Activated naive CD4-positive, alpha-beta T cell (primary cell): Measurements from ENCODE around the gene ITK.

ENCODE experiments used
- DNase-seq, 4 experiments: peaks; one replicate each; lab custom pipeline; 2025; lab: John Stamatoyannopoulos, UW

Gene ITK

DNA sequence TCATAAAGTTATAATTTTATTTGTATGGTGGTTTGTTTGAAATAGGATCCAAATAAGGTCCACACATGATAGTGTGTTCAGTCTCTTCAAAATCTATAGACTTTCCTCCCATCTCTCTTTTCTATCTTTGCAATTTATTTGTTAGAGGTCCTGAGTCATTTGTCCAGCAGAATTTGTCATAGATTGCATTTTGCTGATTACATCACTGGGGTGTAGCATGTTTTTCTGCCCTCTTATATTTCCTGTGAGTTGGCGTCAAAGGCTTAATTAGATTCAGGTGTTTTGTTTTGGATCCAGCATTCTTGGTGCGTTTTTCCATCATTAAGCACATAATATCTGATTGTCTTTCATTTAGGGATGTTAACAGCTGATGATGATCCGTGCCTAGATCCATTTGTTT, 100.3 kb downstream of the ITK start:
- no peak for DNase-seq

DNA sequence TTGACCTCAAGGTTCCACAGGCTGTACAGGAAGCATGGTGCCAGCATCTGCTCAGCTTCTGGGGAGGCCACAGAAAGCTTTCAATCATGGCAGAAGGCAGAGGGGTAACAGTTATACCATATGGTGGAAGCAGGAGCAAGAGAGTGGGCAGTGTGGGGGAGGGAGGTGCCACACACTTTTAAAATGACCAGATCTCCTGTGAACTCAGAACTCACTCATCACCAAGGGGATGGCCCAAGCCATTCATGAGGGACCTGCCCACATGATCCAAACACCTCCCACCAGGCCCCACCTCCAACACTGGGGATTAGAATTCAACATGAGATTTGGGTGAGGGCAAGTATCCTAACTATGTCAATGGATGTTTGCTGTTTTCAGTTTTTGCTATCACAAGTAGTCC, 101.5 kb downstream of the ITK start:
- no peak for DNase-seq

DNA sequence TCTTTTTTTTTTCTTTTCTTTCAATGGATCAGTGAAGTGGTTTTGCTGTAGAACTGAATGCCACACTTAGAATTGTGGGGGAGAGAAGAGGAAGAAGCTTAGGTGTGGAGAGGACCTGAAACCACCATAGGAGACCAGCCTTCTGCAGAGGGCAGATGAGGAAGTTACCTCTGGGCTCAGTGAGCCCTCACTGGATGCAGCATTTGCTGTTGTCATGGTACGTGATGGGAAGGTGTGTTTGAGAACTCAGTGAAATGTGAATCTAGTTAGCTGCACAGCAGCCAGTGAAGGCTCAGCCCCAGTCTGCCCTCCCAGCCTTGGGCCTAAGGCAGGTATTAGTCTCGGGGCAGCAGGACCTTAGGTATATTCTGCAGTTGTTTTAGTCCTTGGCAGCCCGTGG, 102.8 kb downstream of the ITK start:
- DNase-seq = no peak

DNA sequence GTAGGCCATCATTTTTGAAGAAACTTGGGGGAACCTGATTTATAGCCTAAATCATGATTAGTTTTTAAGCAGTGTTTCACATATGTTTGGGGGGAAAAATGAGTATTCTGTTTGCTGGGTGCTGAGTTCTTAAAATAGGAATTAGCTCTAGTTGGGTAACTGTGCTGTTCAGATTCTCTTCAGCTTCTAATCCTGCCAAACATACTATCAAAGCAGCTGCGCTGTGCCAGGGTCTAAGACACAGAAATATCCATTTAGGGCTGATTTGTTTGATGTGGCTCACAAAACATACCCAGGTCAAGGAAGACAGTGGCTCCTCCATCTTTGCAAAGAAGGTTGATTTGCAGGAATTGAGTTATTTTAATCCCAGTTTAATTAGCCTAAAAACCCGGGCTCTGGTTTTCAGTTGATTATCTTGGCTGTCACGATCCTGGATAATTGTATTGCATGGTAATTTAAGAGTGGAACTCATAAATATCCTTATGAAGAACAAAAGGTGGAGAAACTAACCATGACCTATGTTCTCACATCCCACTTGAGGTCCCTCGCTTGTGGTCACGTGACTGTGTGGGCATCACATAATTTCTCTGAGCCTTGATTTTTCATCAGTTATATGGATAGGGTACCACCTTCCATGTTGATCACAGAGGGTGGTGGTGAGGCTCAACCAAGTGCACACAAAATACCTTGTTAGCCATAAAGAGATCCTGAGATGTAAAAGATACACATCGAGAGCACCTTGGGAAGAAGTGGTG, 104.0 kb downstream of the ITK start:
- no peak for DNase-seq

DNA sequence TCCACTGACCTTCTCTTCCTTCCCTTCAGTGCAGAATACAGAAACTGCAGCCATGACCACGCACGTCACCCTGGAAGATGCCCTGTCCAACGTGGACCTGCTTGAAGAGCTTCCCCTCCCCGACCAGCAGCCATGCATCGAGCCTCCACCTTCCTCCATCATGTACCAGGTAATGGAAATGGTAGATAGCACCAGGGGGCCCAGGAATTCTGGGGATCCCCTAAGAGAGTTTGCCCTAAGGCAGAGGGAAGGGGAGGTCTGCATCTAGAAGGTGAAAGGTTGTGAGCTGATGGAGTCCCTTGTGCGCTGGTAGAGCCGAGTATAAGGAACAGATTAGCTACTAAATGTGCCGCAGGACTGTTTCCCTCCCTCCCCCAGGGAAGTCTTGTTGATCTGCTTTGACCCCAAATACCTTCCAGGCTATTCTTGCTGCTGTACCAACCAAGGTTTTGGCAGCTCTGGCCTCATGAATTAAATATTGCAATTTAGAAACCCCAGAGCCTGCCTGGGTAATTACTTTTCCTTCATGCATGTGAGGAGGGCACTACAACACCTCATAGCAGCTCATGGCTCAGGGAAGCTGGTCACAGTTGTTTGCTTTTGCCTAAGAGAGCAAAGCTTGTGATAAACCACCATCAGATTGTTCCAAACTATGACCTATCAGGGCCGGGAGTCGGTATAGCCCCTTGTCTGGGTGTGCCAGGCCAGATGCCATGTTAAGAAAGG, 104.8 kb downstream of the ITK start:
- no peak for DNase-seq

DNA sequence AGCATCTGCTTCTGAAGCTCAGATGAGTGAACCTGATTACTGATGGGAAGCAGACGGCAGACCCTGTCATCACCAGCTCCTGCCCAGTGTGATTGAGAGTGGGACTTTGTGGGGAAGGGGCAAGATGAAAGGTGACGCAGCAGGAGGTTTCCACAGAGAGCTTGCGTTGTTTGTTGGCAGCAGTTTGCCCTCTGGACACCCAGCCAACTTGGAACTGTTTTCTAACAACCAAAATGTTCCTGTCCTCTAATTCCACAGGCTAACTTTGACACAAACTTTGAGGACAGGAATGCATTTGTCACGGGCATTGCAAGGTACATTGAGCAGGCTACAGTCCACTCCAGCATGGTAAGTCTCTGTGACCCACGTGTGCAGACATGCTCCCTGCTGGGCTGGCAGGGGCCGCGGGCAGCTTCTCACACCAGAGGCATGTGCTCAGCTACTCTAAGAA, 106.1 kb downstream of the ITK start:
- DNase-seq = no peak

DNA sequence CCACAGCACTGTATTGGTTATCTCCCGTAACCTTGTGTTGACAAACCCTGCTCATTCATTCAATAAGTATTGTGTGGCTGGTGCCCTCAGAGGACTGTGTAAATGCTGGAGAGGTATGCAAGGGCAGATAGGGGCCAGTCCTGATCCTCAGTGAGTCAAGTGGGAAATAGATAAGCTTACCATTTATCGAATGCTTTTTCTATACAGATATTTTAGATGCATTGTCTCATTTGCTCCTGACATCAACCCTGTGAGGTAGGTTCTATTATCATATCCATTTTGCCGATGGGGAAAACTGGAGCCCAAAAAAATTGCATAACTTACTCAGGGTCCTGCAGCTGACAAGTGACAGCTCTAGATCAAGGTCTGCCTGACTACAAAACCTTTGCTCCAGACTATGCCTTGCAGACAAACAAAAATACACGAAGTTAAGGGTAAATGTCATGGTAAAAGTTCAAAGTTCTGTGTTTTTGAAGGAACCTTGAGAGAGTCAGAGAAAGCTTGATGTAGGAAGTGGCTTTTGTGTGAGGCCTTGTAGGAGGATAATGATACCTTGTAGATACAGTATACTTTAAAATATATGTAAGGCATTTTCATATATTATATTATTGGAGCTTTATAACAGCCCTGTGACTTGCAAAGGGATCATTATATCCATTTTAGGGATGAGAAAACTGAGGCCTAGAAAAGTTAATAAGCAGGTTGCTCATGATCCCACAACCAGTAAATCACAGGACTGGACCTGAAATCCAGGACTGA, 107.9 kb downstream of the ITK start:
- no peak for DNase-seq

DNA sequence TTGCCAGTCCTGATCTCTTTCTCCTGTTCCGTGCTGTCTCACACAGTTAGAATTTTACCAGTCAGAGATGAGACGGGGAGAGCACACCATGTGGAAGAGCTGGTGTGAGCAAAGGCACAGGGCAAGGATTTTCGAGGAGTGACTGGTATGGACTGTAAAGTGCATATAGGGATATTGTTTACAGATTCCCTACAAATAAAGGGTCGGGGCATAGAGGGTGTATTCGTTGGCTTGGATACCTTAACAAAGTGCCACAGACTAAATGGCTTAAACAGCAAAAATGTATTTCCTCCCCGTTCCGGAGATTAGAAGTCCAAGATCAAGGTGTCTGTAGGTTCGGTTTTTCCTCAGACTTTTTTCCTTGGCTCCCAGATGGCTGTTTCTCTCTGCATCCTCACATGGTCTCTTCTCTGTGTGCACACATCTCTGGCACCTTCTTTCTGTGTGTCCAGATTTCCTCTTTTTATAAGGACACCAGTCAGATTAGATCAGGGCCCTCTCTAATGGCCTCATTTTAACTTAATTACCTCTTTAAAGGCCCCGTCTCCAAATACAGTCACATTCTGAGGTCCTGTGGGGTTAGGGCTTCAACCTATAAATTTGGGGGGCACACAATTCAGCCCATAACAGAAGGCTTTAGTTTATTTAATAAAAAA, 108.7 kb downstream of the ITK start:
- no peak for DNase-seq

DNA sequence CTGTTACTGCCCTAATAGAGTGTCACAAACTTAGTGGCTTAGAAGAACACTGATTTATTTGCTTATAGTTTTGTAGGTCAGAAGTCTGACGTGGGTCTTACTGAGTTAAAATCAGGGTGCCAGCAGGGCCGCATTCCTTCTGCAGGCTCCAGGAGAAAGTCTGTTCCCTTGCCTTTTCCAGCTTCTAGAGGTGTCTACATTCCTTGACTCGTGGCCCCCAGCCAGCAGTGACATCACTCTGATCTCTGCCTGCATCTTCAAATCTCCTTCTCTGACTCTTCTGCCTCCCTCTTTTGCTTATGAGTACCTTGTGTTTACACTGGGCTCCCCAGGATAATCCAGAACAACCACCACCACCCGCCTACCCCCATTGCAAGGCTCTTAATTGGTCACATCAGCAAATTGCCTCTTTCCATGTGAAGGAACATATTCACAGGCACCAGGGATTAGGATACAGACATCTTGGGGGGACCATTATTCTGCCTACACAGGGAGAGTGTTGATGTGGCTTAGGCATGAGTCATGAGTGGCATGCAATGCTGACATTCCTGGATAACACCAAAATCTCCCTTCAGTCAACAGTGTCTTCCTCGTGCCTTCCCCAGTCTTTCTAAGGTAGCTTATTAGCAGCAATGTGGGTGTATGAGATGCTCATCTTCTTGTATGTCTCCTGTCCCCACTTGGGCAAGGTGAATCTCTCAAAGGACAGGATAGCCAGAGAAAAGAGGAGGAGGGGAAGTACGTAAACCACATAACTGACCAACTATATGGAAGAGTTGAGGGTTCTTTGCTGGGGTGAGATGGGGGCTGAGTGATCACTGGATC, 109.7 kb downstream of the ITK start:
- DNase-seq = no peak

DNA sequence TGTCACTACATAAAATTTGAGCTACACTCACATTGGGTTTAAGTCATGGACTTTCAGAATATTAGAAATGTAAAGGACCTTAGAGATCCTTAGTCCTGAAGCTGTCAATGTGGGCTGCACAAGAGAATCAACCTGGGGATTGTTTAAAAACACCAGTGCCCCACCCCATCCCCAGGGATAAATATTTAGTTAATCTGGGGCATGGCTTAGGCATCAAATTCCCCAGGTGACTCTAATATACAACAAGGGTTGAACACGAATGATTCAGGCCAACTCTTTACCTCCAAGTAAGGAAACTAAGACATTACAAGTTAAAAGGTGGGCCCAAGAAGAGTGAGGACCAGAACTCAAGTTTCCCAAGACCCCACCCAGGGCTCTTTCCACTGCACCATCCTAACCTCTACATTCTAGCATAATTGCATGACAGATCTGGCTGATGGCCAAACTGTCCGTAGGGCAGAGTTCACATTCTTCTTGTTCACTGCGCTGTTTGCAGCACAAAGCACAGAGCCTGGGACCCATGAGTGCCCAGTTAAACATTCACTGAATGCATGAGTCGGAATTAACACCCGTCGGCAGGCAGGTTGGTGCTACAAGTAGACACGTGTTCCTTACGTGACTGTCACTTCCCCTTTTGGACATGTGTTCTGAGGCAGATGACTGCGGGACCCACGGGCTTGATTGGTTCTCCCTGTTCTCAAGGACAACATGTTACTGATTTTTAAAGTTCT, 110.5 kb downstream of the ITK start:
- no peak for DNase-seq

DNA sequence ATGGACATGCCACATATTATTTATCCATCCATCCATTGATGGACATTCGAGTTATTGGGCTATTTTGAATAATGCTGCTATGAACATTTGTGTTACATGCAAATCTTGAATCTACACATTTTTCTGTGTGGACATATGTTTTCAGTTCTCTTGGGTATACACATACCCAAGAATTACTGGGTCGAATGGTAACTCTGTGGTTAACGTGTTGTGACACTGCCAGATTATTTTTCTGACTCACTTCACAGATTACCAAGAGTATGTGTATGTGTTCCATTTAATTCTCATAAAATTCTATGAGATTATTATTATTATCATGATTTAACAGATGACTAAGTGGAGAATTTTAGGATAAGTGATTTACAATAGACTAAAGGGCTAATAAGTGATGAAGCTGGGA, 112.0 kb downstream of the ITK start:
- no peak for DNase-seq

DNA sequence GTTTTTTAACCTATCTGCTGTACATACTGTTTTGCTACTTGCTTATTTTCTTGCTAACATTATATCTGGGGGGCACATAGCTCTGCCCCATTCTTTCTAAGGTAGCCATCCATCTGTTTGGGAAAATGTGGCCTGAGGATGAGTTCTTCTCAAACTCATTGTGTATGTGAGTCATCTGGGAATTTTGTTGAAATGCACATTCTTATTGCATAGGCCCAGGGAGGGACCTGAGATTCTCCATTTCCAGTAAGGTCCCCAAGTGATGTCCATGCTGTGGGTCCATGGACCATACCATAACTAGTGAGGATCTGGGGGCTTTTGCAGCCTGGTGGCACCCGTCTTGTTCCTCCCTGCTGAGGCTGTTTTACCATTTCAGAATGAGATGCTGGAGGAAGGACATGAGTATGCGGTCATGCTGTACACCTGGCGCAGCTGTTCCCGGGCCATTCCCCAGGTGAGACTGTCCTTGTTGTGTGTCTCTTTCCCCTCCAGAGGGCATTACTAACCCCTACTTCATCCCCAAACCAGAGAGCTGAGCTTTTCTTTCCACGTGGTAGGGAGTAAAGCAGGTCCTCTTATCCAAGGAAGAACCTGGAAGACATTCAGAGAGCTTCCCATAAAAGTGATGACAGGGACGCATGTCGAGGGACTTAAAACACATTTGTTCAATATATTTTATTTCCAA, 113.9 kb downstream of the ITK start:
- no peak for DNase-seq

DNA sequence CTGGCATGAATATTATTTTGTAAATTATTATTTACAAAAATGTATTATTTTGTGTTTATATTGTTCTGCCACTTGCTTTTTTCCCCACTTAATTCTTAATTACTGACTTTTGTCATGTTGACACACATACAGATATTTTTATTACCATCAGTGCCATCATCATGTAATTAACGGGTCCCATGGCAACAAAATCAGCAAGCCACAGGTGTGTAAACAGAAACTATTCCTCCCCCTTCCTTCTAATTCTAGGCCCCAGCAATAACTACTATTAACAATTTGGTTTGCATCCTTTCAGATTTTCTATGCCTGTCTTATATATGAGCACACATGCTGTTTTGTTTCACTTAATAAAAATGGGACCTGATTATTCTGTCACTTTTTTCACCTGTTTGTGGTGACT, 114.6 kb downstream of the ITK start:
- no peak for DNase-seq

DNA sequence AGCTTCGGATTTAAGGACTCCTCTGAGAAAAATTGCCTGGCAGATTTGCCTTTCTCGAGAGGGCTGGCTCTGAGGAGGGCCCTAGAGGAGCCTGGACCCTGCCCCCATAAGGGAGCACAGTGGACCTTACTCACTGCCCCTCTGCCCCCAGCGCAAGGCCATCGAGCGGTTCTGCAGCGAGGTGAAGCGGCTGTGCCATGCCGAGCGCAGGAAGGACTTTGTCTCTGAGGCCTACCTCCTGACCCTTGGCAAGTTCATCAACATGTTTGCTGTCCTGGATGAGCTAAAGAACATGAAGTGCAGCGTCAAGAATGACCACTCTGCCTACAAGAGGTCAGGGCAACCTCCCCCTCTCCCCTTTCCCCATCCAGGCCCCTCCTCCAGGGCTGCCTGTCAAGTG, 119.9 kb downstream of the ITK start:
- DNase-seq = no peak

DNA sequence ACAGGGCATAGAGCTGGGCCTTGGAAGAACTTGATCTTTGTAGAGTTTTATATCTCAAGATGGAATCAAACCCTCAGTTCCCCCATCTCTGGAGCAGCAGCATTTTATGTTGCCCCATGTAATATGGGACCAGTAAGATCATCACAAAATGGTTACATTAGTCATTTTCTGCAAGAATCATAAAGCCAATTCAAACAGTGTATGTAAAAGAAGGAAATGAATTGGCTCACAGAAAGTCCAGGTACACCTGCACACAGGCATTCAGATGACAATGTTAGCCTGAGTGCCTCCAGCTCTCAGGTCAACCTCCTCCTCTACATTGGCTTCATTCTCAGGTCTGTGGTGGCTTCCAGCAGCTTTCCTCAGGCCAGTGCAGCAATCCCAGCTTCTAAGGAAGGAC, 120.4 kb downstream of the ITK start:
- no peak for DNase-seq

DNA sequence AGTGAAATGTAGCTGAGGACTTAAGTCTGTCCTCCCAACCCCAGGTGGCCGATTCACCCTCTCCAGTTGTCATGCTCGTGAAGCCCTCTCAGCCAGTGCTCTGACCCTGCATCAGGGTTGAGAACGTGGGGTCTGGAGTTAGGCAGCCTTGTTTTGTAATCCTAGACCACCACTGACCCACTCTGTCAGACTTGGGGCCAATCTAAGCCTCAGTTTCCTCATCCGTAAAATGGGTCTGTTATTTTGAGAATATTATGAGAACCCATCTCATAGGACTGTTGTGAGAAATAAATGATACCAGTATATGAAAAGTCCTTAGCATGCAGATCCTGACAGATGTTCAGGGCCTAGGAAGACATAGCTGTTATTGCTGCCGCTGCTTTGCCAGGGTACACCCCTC, 122.4 kb downstream of the ITK start:
- no peak for DNase-seq

DNA sequence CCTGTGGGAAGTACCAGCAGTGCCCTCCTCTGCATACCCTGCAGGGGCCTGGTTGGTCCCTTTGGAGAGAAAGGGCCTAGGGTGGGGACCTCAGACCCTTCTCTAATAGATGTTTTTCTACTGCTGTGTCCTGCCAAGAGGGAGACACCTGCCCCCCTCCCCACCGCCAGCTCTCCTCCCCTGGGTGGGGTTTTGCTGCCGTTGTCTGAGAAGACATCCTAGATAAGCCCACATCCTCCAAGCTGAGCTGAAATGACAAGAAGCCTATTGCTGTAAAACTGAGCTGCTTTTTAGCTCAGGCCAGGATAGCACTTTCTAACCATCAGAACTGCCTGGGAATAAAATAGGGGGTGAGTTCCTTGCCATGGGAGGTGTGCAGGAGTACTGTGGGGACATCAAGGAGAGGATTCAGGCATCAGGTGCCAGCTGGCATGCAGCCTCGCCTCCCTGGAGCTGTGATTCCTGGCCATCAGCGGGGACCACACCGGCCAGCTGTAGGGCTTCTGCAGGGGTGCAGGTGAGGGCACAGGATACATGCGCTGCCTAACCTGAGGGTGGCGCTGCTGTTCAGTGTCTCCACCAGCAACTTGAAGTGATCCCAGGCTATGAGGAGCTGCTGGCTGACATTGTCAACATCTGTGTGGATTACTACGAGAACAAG, 123.2 kb downstream of the ITK start:
- DNase-seq = peak in 2 of 4 experiments; percentile 44 to 47
